Fibroblast of lung (primary cell): ENCODE measurements around the gene DNAJC5. TPM values are rescaled to one million over a fixed set of nuclear protein-coding genes. Genes with fewer than 3 reads are reported as not detected.

Source experiments
- DNase-seq, 2 donors: peaks; one replicate each; pipeline versions ENCODE4 v3.0.0 to v3.0.0-alpha.2; 2010; ENCODE audit warnings: low read depth in 2 of 2
- H2AFZ ChIP-seq: 2 replicates; pipeline ENCODE4 v1.5.1; 2012; ENCODE audit warnings: low read length, control low read depth, inconsistent platforms
- H3K27ac ChIP-seq: 2 replicates; pipeline ENCODE4 v1.5.1; 2011; ENCODE audit warnings: low read length, control low read depth; ENCODE audit not compliant: insufficient read depth
- H3K27me3 ChIP-seq: 2 replicates; pipeline ENCODE4 v1.5.1; 2011; ENCODE audit warnings: mild to moderate bottlenecking, low read length; ENCODE audit not compliant: control insufficient read depth, insufficient read depth
- H3K36me3 ChIP-seq: 2 replicates; pipeline ENCODE4 v1.5.1; 2011; ENCODE audit warnings: low read length; ENCODE audit not compliant: control insufficient read depth, insufficient read depth
- H3K4me1 ChIP-seq: 2 replicates; pipeline ENCODE4 v1.5.1; 2011; ENCODE audit warnings: low read length; ENCODE audit not compliant: control insufficient read depth, insufficient read depth; ENCODE audit errors: extremely low read depth
- H3K4me2 ChIP-seq: 2 replicates; pipeline ENCODE4 v1.5.1; 2011; ENCODE audit warnings: low read length, control low read depth; ENCODE audit not compliant: insufficient read depth; ENCODE audit errors: extremely low read depth
- H3K4me3 ChIP-seq, 4 experiments: fragments of 200-600 bp in 1 of 4; sonication (generic) in 1 of 4; replicated peaks in 1 of 4; 2 replicates each; pipeline ENCODE4 v1.5.1; 2011 to 2016; ENCODE audit warnings: low read length in 4 of 4, low read depth in 3 of 4, mild to moderate bottlenecking in 3 of 4, control low read depth in 2 of 4, inconsistent platforms in 1 of 4, mixed read lengths in 1 of 4; ENCODE audit not compliant: insufficient read depth in 1 of 4; ENCODE audit errors: control extremely low read depth in 1 of 4
- H3K79me2 ChIP-seq: 2 replicates; pipeline ENCODE4 v1.5.1; 2012; ENCODE audit warnings: mild to moderate bottlenecking, low read length, inconsistent platforms; ENCODE audit not compliant: control insufficient read depth, insufficient read depth
- H3K9ac ChIP-seq: 2 replicates; pipeline ENCODE4 v1.5.1; 2011; ENCODE audit warnings: mild to moderate bottlenecking, low read length, control low read depth; ENCODE audit not compliant: insufficient read depth
- H3K9me3 ChIP-seq: 2 replicates; pipeline ENCODE4 v1.5.1; 2012; ENCODE audit warnings: low read depth, low read length; ENCODE audit not compliant: control insufficient read depth, insufficient read depth
- H4K20me1 ChIP-seq: 2 replicates; pipeline ENCODE4 v1.5.1; 2011; ENCODE audit warnings: low read length; ENCODE audit not compliant: control insufficient read depth, insufficient read depth; ENCODE audit errors: extremely low read depth
- CTCF ChIP-seq, 2 donors: IDR thresholded peaks in 1 of 2; conservative IDR thresholded peaks in 1 of 2; 1 replicate in 1 of 2; 2 replicates in 1 of 2; pipeline ENCODE4 v1.5.1; 2011 to 2012; ENCODE audit warnings: low read length in 2 of 2, control low read depth in 1 of 2, inconsistent platforms in 1 of 2, low read depth in 1 of 2, mild to moderate bottlenecking in 1 of 2
- EZH2 ChIP-seq: IDR thresholded peaks from 2 replicates; pipeline ENCODE4 v1.5.1; 2012; ENCODE audit warnings: low read length, control low read depth, mild to moderate bottlenecking; ENCODE audit errors: missing control alignments
- polyA plus RNA-seq, 2 donors: library from polyadenylated mRNA; depleted of rRNA in 1 of 2; stranded (reverse) in 1 of 2; unstranded in 1 of 2; fragments of >200 nt; gene quantifications; 2 replicates each; pipeline ENCODE4 v1.2.1, GENCODE V29; 2011 to 2012; ENCODE audit warnings: missing spikeins in 1 of 2
- total RNA-seq: library from RNA; depleted of rRNA; stranded (reverse); fragments of >200 nt; gene quantifications from 2 replicates; pipeline ENCODE4 v1.2.1, GENCODE V29; 2014

DNAJC5 gene
- total and polyA plus RNA-seq, 2 donors (not counting 1 experiment from before 2014, with no cell fraction given): 29.6 to 48.9 TPM

- H3K27ac ChIP-seq: no peak overlapping the region
- H3K9ac ChIP-seq: no peak overlapping the region
- DNase-seq: no peak
- no peaks in the 10 kb centered on the region for H3K9me3 ChIP-seq
- H4K20me1 ChIP-seq: no peaks in the 10 kb centered on the region
- H3K4me1 ChIP-seq: peaks cover 21% of the 10 kb centered on the region
- no peaks in the 10 kb centered on the region for H3K27me3 ChIP-seq
- H3K4me3 ChIP-seq: peak overlapping the region in 1 of 4 experiments; percentile 40
- H3K36me3 ChIP-seq: no peaks in the 10 kb centered on the region
- H2AFZ ChIP-seq: no peak overlapping the region
- H3K79me2 ChIP-seq: no peaks in the 10 kb centered on the region
- no peak for TF ChIP-seq CTCF (conservative IDR thresholded peaks at IDR 0.05 in 1 of 2, IDR thresholded peaks at IDR 0.05 in 1 of 2; ENCODE audit: low read depth in 1 of 2, low read length in 2 of 2)
- peak overlapping the region; percentile 44 for H3K4me2 ChIP-seq
Observed at GRCh38 chr20:63854766-63855362, 40.1 kb upstream of the DNAJC5 start.

GRCh38 chr20:63855363-63856097 is 39.4 kb upstream of the DNAJC5 start:
- DNase-seq: no peak
- Histone ChIP-seq H3K36me3 (no peaks in the 10 kb centered on the region), H2AFZ (no peak overlapping the region)

GRCh38 chr20:63856098-63856511 is 38.8 kb upstream of the DNAJC5 start:
- no peak for DNase-seq
- no peaks in the 10 kb centered on the region for H4K20me1 ChIP-seq
- H3K36me3 ChIP-seq: peaks cover under 1% of the 10 kb centered on the region
- no peak overlapping the region for H3K27ac ChIP-seq
- TF ChIP-seq CTCF (conservative IDR thresholded peaks at IDR 0.05 in 1 of 2, IDR thresholded peaks at IDR 0.05 in 1 of 2; ENCODE audit: low read depth in 1 of 2, low read length in 2 of 2): no peak
- TF ChIP-seq EZH2: no peak
- no peak overlapping the region for H3K9ac ChIP-seq
- no peaks in the 10 kb centered on the region for H3K9me3 ChIP-seq
- H2AFZ ChIP-seq: no peak overlapping the region
- no peaks in the 10 kb centered on the region for H3K79me2 ChIP-seq
- H3K4me3 ChIP-seq: no peak overlapping the region
- H3K4me2 ChIP-seq: no peak overlapping the region
- peaks cover 21% of the 10 kb centered on the region for H3K4me1 ChIP-seq
- no peaks in the 10 kb centered on the region for H3K27me3 ChIP-seq

More at GRCh38 chr20:63855363-63856097, 39.4 kb upstream of the DNAJC5 start:
- TF ChIP-seq EZH2 (peak; percentile 1), CTCF (conservative IDR thresholded peaks at IDR 0.05 in 1 of 2, IDR thresholded peaks at IDR 0.05 in 1 of 2; ENCODE audit: low read depth in 1 of 2, low read length in 2 of 2) (no peak)
- Histone ChIP-seq H3K27ac (no peak overlapping the region), H3K9ac (no peak overlapping the region), H3K4me3 (peak overlapping the region in 1 of 4 experiments; percentile 40), H3K79me2 (no peaks in the 10 kb centered on the region), H4K20me1 (no peaks in the 10 kb centered on the region), H3K4me1 (peaks cover 21% of the 10 kb centered on the region), H3K9me3 (no peaks in the 10 kb centered on the region), H3K4me2 (peak overlapping the region; percentile 44), H3K27me3 (no peaks in the 10 kb centered on the region)
